ENCODE results near the gene KRTAP5-11.
"Not testable (repeated sequence)": the region's sequence is repeated elsewhere in the genome, so short reads cannot be mapped to it uniquely, and the experiment has no call there.

KRTAP5-11 gene

GRCh38 chr11:71555508-71555907, 27.2 kb downstream of the KRTAP5-11 start:
- DNase-seq (ENCODE audit: low spot score): no peak

GRCh38 chr11:71554996-71555395, 27.7 kb downstream of the KRTAP5-11 start:
- no peak for DNase-seq (ENCODE audit: low spot score)

GRCh38 chr11:71551711-71552110, 31.0 kb downstream of the KRTAP5-11 start:
- DNase-seq (ENCODE audit: low spot score): no peak

GRCh38 chr11:71548716-71549151, 33.9 kb downstream of the KRTAP5-11 start:
- DNase-seq (ENCODE audit: low spot score): no peak

GRCh38 chr11:71548120-71548519, 34.6 kb downstream of the KRTAP5-11 start, which contains the start of gene KRTAP5-9:
TSS of gene KRTAP5-9 (plus strand) at chr11:71548420. CDS start at chr11:71548658, 238 bp downstream.
- no peak for DNase-seq (ENCODE audit: low spot score)

- no peak for DNase-seq (ENCODE audit: low spot score)
Measured at GRCh38 chr11:71545405-71545966, 37.2 kb downstream of the KRTAP5-11 start.

- no peak for DNase-seq (ENCODE audit: low spot score)
Measured at GRCh38 chr11:71544525-71545214, 38.0 kb downstream of the KRTAP5-11 start.

GRCh38 chr11:71543866-71544265, 38.8 kb downstream of the KRTAP5-11 start:
- no peak for DNase-seq (ENCODE audit: low spot score)

- DNase-seq (ENCODE audit: low spot score): no peak
Measured at GRCh38 chr11:71542879-71543777, 39.5 kb downstream of the KRTAP5-11 start.

- no peak for DNase-seq (ENCODE audit: low spot score)
Measured at GRCh38 chr11:71542382-71542781, 40.3 kb downstream of the KRTAP5-11 start.

- DNase-seq (ENCODE audit: low spot score): not testable (repeated sequence)
Measured at GRCh38 chr11:71540521-71541304, 42.0 kb downstream of the KRTAP5-11 start.

- DNase-seq (ENCODE audit: low spot score): not testable (repeated sequence)
Measured at GRCh38 chr11:71539971-71540370, 42.7 kb downstream of the KRTAP5-11 start.

- DNase-seq (ENCODE audit: low spot score): no peak
Measured at GRCh38 chr11:71539017-71539416, 43.7 kb downstream of the KRTAP5-11 start.

- no peak for DNase-seq (ENCODE audit: low spot score)
Measured at GRCh38 chr11:71538666-71538990, 44.0 kb downstream of the KRTAP5-11 start.

- DNase-seq (ENCODE audit: low spot score): not testable (repeated sequence)
Measured at GRCh38 chr11:71537977-71538665, 44.6 kb downstream of the KRTAP5-11 start, which contains the start of gene KRTAP5-8. TSS of gene KRTAP5-8 (plus strand) at chr11:71538025. CDS start at chr11:71538056, 31 bp downstream.

- no peak for DNase-seq (ENCODE audit: low spot score)
Measured at GRCh38 chr11:71537537-71537936, 45.1 kb downstream of the KRTAP5-11 start.

GRCh38 chr11:71535825-71536224, 46.9 kb downstream of the KRTAP5-11 start:
- no peak for DNase-seq (ENCODE audit: low spot score)

GRCh38 chr11:71534711-71535608, 47.7 kb downstream of the KRTAP5-11 start:
- not testable (repeated sequence) for DNase-seq (ENCODE audit: low spot score)

GRCh38 chr11:71532036-71532610, 50.6 kb downstream of the KRTAP5-11 start:
- DNase-seq (ENCODE audit: low spot score): no peak
